HG03175 (cell line): Measurements from ENCODE around the gene CSKMT.

Experiments used
- ATAC-seq: cut with Tn5 transposase; IDR thresholded peaks from one replicate; pipeline ENCODE4 v1.9.1; 2021; ENCODE audit warnings: mild to moderate bottlenecking, moderate library complexity; ENCODE audit not compliant: unreplicated experiment

Gene CSKMT

DNA sequence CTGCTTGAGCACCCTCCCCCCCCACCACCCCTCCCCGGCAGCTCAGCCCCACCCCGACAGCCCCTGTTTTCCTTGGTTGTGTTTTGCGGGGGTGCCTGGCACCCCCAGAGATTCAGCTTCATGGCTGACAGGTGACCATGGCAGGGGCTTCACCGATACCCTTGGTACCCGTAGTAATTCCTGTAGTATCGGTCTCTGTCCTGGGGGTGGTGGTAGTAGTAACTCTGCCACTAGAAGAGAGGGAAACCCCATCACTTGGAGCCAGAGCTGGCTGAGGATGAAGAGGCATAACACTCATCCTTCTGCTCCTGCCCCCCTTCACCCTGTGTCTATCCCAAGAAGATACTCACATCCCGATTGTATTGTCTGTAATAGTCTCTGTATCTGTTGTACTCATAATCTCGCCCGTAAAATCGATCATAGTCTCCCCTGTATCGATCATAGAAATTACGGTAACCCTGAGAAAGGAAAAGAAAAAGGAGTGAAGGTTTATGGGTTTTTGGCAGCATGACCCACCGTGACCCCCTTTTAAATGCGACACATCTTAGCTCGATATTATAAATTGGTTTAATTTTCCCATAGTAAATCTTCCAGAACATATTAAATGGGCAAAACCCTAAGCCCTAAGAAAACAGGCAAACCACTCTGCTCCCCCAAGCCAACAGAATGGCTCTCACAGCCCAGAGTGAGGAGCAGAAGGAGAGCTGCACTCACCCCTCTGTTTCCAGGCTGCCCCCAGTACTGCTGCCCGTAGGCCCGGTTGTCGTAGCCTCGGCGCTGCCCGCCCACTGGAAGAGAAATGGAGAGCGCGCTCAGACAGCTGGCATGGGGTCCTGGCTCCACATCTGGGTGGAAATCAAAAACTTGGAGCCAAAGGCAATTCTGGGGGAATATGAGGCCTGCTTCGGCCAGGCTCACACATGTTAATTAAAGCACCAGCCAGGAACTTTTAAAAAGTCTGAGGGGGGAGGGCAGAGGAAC, 50.3 kb downstream of the CSKMT start:
- ATAC-seq: no peak

GRCh38 chr11:62716206-62716605, 51.1 kb downstream of the CSKMT start:
- no peak for ATAC-seq

DNA sequence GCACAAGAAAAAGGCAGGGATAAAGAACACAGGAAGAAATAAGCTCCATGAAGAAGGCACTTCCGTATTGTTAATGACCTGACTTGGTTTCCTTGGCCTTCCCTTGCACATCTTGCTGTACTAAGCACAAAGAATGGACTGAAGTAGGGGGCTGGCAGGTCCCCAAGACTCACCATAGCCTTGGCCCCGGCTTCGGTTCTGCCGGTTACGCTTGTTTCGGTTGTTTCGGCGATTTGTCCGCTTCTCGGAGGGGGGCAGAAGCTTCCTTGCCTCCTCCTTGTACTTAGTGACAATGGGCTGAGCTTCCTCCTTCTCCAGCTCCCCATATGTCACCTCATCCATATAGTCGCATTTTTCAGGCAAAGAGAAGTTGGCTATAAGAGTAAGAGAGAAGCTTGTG, 51.7 kb downstream of the CSKMT start:
- ATAC-seq: no peak
